Naive thymus-derived CD4-positive, alpha-beta T cell (primary cell): Measurements from ENCODE around the gene RALGPS1. TPM values are rescaled to one million over a fixed set of nuclear protein-coding genes. Genes with fewer than 3 reads are reported as not detected.

Experiments used
- ATAC-seq: fragments of 150-1000 bp; cut with Tn5 transposase; 2 replicates; pipeline ENCODE4 v1.10.0; 2021; ENCODE audit warnings: mild to moderate bottlenecking, moderate library complexity
- CTCF ChIA-PET: fragments of 350-600 bp; sonication (Branson Sonifier 250); formaldehyde crosslinking; loops from one replicate; lab custom pipeline; 2021; ENCODE audit warnings: antibody characterized with exemption; lab: Charles Lee
- POLR2A ChIA-PET: fragments of 350-600 bp; sonication (Branson Sonifier 250); formaldehyde crosslinking; loops from one replicate; lab custom pipeline; 2021; ENCODE audit warnings: antibody characterized with exemption, inconsistent platforms; lab: Charles Lee
- DNase-seq, 9 donors: peaks; one replicate each; pipeline versions ENCODE4 v3.0.0 to v3.0.0-alpha.2; 2020 to 2022; ENCODE audit warnings: mixed read lengths in 1 of 9
- H3K27ac ChIP-seq: one replicate; pipeline ENCODE4 v1.7.0; 2013; ENCODE audit warnings: mild to moderate bottlenecking, low read depth, low read length, moderate library complexity
- H3K27me3 ChIP-seq, 2 donors: one replicate each; pipeline ENCODE4 v1.7.0; 2013; ENCODE audit warnings: low read length in 2 of 2, mild to moderate bottlenecking in 2 of 2, moderate library complexity in 2 of 2; ENCODE audit not compliant: control insufficient read depth in 2 of 2, insufficient read depth in 2 of 2
- H3K36me3 ChIP-seq, 3 experiments: 1 replicate in 2 of 3; 2 replicates in 1 of 3; pipeline ENCODE4 v1.7.0; 2013; ENCODE audit warnings: low read length in 3 of 3, mild to moderate bottlenecking in 3 of 3, moderate library complexity in 1 of 3; ENCODE audit not compliant: insufficient read depth in 3 of 3, control insufficient read depth in 2 of 3
- H3K4me1 ChIP-seq, 2 donors: one replicate each; pipeline ENCODE4 v1.7.0; 2013; ENCODE audit warnings: low read length in 2 of 2, mild to moderate bottlenecking in 2 of 2, moderate library complexity in 1 of 2; ENCODE audit not compliant: control insufficient read depth in 2 of 2, insufficient read depth in 2 of 2
- H3K4me3 ChIP-seq: 2 replicates; pipeline ENCODE4 v1.7.0; 2013; ENCODE audit warnings: mild to moderate bottlenecking, low read length
- H3K9me3 ChIP-seq, 3 experiments: 1 replicate in 2 of 3; 2 replicates in 1 of 3; pipeline ENCODE4 v1.7.0; 2013; ENCODE audit warnings: low read length in 3 of 3; ENCODE audit not compliant: control insufficient read depth in 2 of 3
- H3K27ac Mint-ChIP-seq, 9 donors: one replicate each; pipeline ENCODE4 v1.8.0; 2020 to 2022; ENCODE audit warnings: mixed read lengths in 9 of 9, mild to moderate bottlenecking in 8 of 9, moderate library complexity in 5 of 9, inconsistent platforms in 2 of 9
- H3K27me3 Mint-ChIP-seq, 5 donors: one replicate each; pipeline ENCODE4 v1.8.0; 2021 to 2022; ENCODE audit warnings: mixed read lengths in 5 of 5, mild to moderate bottlenecking in 1 of 5
- H3K36me3 Mint-ChIP-seq, 5 donors: one replicate each; pipeline ENCODE4 v1.8.0; 2020 to 2022; ENCODE audit warnings: mixed read lengths in 5 of 5, mild to moderate bottlenecking in 3 of 5, inconsistent platforms in 1 of 5
- H3K4me1 Mint-ChIP-seq, 7 donors: one replicate each; pipeline ENCODE4 v1.8.0; 2020 to 2022; ENCODE audit warnings: mixed read lengths in 7 of 7, mild to moderate bottlenecking in 3 of 7, inconsistent platforms in 1 of 7
- H3K4me3 Mint-ChIP-seq, 10 donors: one replicate each; pipeline ENCODE4 v1.8.0; 2020 to 2022; ENCODE audit warnings: mild to moderate bottlenecking in 10 of 10, mixed read lengths in 10 of 10, moderate library complexity in 6 of 10, inconsistent platforms in 2 of 10
- H3K9me3 Mint-ChIP-seq, 11 donors: one replicate each; pipeline ENCODE4 v1.8.0; 2020 to 2022; ENCODE audit warnings: mixed read lengths in 11 of 11, mild to moderate bottlenecking in 4 of 11, inconsistent platforms in 1 of 11, moderate library complexity in 1 of 11
- intact Hi-C, 2 donors: fragments of 100-400 bp; cut with micrococcal nuclease; formaldehyde crosslinking; loops; one replicate each; pipeline ENCODE4 v1.15.1; 2023
- polyA plus RNA-seq, 2 donors: library from polyadenylated mRNA; unstranded; fragments of 300-500 nt; fragmentation: Illumina TruSeq; gene quantifications; one replicate each; pipeline ENCODE4 v1.2.3, GENCODE V29; 2021
- total RNA-seq, 6 experiments: library from RNA in 5 of 6; stranded (reverse) in 5 of 6; gene quantifications; 1 replicate in 5 of 6; 2 replicates in 1 of 6; pipeline ENCODE4 v1.2.3 and lab custom pipeline; 2021 to 2026

RALGPS1 gene
- total and polyA plus RNA-seq, 7 experiments from 2014 or later = 1.0 to 8.3 (median 4.1) TPM

DNA sequence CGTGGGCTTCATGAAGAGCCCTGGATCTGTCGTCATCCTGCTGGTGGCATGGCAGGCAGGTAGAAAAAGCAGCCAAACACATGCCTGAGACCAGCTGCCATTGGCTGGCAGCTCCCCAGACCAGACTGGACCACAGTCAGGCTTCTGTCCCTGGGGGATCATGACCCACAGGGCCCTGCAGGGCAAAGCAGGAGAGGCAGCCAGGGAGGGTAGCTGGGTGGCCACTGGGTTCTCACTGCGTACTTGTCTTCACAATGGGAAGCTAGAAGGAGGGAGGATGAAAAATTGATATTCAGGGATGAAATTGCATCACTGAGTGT lies 282.2 kb downstream of the RALGPS1 start:
- H3K36me3 ChIP-seq = no peaks in the 10 kb centered on the region
- no peak overlapping the region for H3K4me3 Mint-ChIP-seq
- H3K27ac ChIP-seq = no peak overlapping the region
- no peak for ATAC-seq
- H3K4me1 Mint-ChIP-seq = peaks cover 0 to 9% (median 4%) of the 10 kb centered on the region in 7 donors
- H3K4me3 ChIP-seq = no peak overlapping the region
- H3K36me3 Mint-ChIP-seq = peaks cover 0 to 5% (median 0%) of the 10 kb centered on the region in 5 donors
- ChIA-PET POLR2A (no interaction called here), CTCF (interaction anchor here (0.6 to 8.2 kb wide), 3 partner anchors 228 to 256 kb away, joined by 4 to 96 read pairs (median 4); no protein-coding TSS in a partner anchor)
- no peak overlapping the region for H3K27ac Mint-ChIP-seq
- intact Hi-C loops = no loop called here
- no peaks in the 10 kb centered on the region for H3K27me3 ChIP-seq
- H3K9me3 ChIP-seq = no peaks in the 10 kb centered on the region
- H3K27me3 Mint-ChIP-seq = peaks cover 0 to 18% (median 5%) of the 10 kb centered on the region in 5 donors
- no peak for DNase-seq
- peaks cover 0 to 2% (median 0%) of the 10 kb centered on the region in 11 donors for H3K9me3 Mint-ChIP-seq
- no peaks in the 10 kb centered on the region for H3K4me1 ChIP-seq

- ATAC-seq (no peak), DNase-seq (no peak)
- H3K36me3 Mint-ChIP-seq = peaks cover 0 to 5% (median 0%) of the 10 kb centered on the region in 5 donors
- H3K4me3 Mint-ChIP-seq = no peak overlapping the region
- H3K9me3 Mint-ChIP-seq = peaks cover 0 to 2% (median 0%) of the 10 kb centered on the region in 11 donors
- H3K4me1 Mint-ChIP-seq = peaks cover 0 to 9% (median 4%) of the 10 kb centered on the region in 7 donors
- ChIA-PET POLR2A (no interaction called here), CTCF (interaction anchor here (0.6 to 8.2 kb wide), 7 partner anchors 8 to 257 kb away, joined by 3 to 96 read pairs (median 4); no protein-coding TSS in a partner anchor)
- no peaks in the 10 kb centered on the region for H3K27me3 ChIP-seq
- intact Hi-C loops = no loop called here
- no peak overlapping the region for H3K27ac Mint-ChIP-seq
- H3K4me3 ChIP-seq = no peak overlapping the region
- H3K27ac ChIP-seq = no peak overlapping the region
- no peaks in the 10 kb centered on the region for H3K9me3 ChIP-seq
- H3K36me3 ChIP-seq = no peaks in the 10 kb centered on the region
- H3K27me3 Mint-ChIP-seq = peaks cover 0 to 22% (median 7%) of the 10 kb centered on the region in 5 donors
- H3K4me1 ChIP-seq = no peaks in the 10 kb centered on the region
These were observed 282.7 kb downstream of the RALGPS1 start for GRCh38 chr9:127197186-127197860.

DNA sequence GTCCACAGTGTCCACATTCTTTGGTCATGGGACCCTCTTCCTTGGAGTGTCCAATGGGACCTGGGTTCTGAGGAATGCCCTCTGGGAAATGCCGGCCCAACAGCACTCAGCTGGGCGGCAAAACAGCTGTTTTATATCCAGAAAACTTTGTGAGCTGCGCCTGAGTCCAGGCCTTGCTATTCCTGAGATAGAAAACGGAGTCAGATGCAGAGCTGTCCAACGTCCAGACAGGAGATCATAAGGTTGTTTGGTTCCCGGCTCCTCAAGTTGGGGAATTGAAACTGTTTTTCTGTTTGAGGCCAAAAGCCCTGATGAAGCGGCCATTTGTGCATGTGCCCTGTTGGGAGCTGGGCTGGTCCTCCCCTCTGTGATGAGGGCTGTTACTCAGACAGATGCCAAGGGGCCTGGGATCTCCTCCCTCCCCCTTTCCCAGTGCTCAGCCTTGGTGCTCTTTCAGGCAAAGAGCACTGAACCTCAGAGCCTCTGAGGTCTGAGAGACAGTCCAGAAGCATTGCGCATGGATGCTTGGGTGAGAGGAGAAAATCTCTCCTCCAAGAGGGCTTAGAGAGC lies 283.4 kb downstream of the RALGPS1 start:
- DNase-seq (no peak), ATAC-seq (no peak)
- Histone ChIP-seq H3K36me3 (no peaks in the 10 kb centered on the region), H3K4me1 (no peaks in the 10 kb centered on the region), H3K27ac (no peak overlapping the region), H3K9me3 (no peaks in the 10 kb centered on the region), H3K27me3 (no peaks in the 10 kb centered on the region), H3K4me3 (no peak overlapping the region)
- Mint-ChIP-seq H3K9me3 (no peaks in the 10 kb centered on the region), H3K4me1 (peaks cover under 1 to 9% (median 4%) of the 10 kb centered on the region in 7 donors), H3K4me3 (no peak overlapping the region), H3K36me3 (peaks cover 0 to 5% (median 0%) of the 10 kb centered on the region in 5 donors), H3K27ac (no peak overlapping the region), H3K27me3 (peaks cover 0 to 20% (median 4%) of the 10 kb centered on the region in 5 donors)
- CTCF ChIA-PET = interaction anchor here (0.6 to 8.2 kb wide), 7 partner anchors 9 to 258 kb away, joined by 3 to 96 read pairs (median 3); no protein-coding TSS in a partner anchor
- POLR2A ChIA-PET = no interaction called here
- intact Hi-C loops = loop anchor here in 1 of 2 donors (2.0 kb wide), 1 partner anchor 337 kb away; the partner anchor contains the start of gene ZBTB34

- intact Hi-C loops = loop anchor here in 1 of 2 donors (2.0 kb wide), 1 partner anchor 338 kb away; the partner anchor contains the start of gene ZBTB34
- no peak overlapping the region for H3K27ac ChIP-seq
- CTCF ChIA-PET = interaction anchor here (0.6 to 8.2 kb wide), 7 partner anchors 9 to 258 kb away, joined by 3 to 96 read pairs (median 3); no protein-coding TSS in a partner anchor
- no peak for DNase-seq
- Mint-ChIP-seq H3K27me3 (peaks cover 0 to 26% (median 4%) of the 10 kb centered on the region in 5 donors), H3K27ac (peak overlapping the region in 1 of 9 donors; percentile 46), H3K9me3 (no peaks in the 10 kb centered on the region), H3K36me3 (peaks cover 0 to 5% (median 0%) of the 10 kb centered on the region in 5 donors), H3K4me1 (peaks cover 6 to 11% (median 9%) of the 10 kb centered on the region in 7 donors), H3K4me3 (no peak overlapping the region)
- H3K9me3 ChIP-seq = no peaks in the 10 kb centered on the region
- POLR2A ChIA-PET = no interaction called here
- no peak overlapping the region for H3K4me3 ChIP-seq
- H3K4me1 ChIP-seq = no peaks in the 10 kb centered on the region
- no peaks in the 10 kb centered on the region for H3K36me3 ChIP-seq
- no peak for ATAC-seq
- H3K27me3 ChIP-seq = no peaks in the 10 kb centered on the region
These were observed 284.0 kb downstream of the RALGPS1 start for GRCh38 chr9:127198587-127198986.

DNA sequence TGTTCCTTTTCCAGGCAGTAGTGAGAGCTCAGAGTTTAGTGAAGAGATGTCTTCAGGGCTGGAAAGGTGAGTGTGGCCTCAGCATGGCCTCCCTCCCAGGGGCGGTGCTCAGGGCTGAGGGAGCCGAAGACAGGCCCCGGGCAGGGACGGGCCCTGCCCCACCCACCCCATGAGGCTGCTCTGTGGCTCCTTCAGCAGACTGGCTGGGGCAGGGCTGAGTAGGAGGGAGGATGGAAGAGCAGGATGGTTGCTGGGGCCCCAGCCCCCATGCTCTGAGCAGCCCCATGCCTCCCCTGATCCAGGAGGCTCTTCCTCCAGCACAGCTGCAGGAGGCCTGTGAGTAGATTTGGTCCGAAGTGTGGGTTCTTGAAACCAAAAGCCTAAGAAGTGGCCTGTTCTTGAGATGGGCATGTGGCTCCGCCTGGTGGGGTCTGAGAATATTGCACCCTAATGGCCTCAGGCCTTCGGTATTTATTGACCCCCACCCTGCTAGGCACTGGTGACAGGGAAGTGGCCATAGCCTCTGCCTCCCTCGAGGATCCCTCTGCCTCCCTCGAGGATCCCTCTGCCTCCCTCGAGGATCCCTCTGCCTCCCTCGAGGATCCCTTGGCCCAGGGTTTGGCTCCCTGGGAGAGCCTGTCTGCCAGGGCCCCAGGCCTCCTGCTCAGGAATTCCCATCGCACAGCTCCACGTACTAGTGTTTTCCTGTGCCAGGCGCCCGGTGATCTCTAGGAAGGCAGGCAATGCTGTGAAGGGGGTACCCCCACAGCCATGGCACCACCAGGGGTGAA lies 284.6 kb downstream of the RALGPS1 start:
- no peak overlapping the region for H3K27ac Mint-ChIP-seq
- no peaks in the 10 kb centered on the region for H3K36me3 ChIP-seq
- H3K9me3 ChIP-seq = no peaks in the 10 kb centered on the region
- DNase-seq = peak; percentile 56 to 78 (median 69)
- POLR2A ChIA-PET = no interaction called here
- H3K4me3 Mint-ChIP-seq = no peak overlapping the region
- ATAC-seq = peak; percentile 86
- H3K9me3 Mint-ChIP-seq = no peaks in the 10 kb centered on the region
- H3K36me3 Mint-ChIP-seq = peaks cover 0 to 5% (median 0%) of the 10 kb centered on the region in 5 donors
- H3K27ac ChIP-seq = no peak overlapping the region
- peaks cover 9 to 17% (median 13%) of the 10 kb centered on the region in 7 donors for H3K4me1 Mint-ChIP-seq
- intact Hi-C loops = loop anchor here (1.0 to 2.0 kb wide), 5 partner anchors 213 to 338 kb away; partner anchors contain the start of gene ZBTB34 (in 1 of the 2)
- no peaks in the 10 kb centered on the region for H3K27me3 ChIP-seq
- H3K4me3 ChIP-seq = no peak overlapping the region
- peaks cover 0 to 26% (median 2%) of the 10 kb centered on the region in 5 donors for H3K27me3 Mint-ChIP-seq
- CTCF ChIA-PET = interaction anchor here (0.7 to 8.2 kb wide), 8 partner anchors 9 to 471 kb away, joined by 3 to 96 read pairs (median 3); no protein-coding TSS in a partner anchor
- H3K4me1 ChIP-seq = peaks cover 0 to 5% of the 10 kb centered on the region in 2 donors
